Calu3 (cell line): ENCODE measurements around the gene GNRHR. TPM values are rescaled to one million over a fixed set of nuclear protein-coding genes. Genes with fewer than 3 reads are reported as not detected.

Experiments used
- BruUV-seq: library from RNA; stranded (reverse); fragments of 400-500 nt; replicated peaks from 2 replicates; lab custom pipeline; 2021; lab: Mats Ljungman, UMichigan
- CTCF ChIA-PET: fragments of 300-600 bp; sonication (Branson Sonifier 250); formaldehyde crosslinking; loops from one replicate; lab custom pipeline; 2022; ENCODE audit warnings: antibody characterized with exemption; lab: Charles Lee
- DNase-seq: peaks from one replicate; pipeline ENCODE4 v3.0.0; 2022
- H3K27ac Mint-ChIP-seq: one replicate; pipeline ENCODE4 v1.8.0; 2022; ENCODE audit warnings: mixed read lengths; ENCODE audit not compliant: unreplicated experiment
- H3K27me3 Mint-ChIP-seq: one replicate; pipeline ENCODE4 v1.8.0; 2022; ENCODE audit warnings: mixed read lengths; ENCODE audit not compliant: unreplicated experiment
- H3K36me3 Mint-ChIP-seq: one replicate; pipeline ENCODE4 v1.8.0; 2022; ENCODE audit warnings: mild to moderate bottlenecking, moderate library complexity, mixed read lengths; ENCODE audit not compliant: insufficient read depth, unreplicated experiment
- H3K4me1 Mint-ChIP-seq: one replicate; pipeline ENCODE4 v1.8.0; 2022; ENCODE audit warnings: mild to moderate bottlenecking, low read depth, mixed read lengths; ENCODE audit not compliant: unreplicated experiment
- H3K4me3 Mint-ChIP-seq: one replicate; pipeline ENCODE4 v1.8.0; 2022; ENCODE audit warnings: mild to moderate bottlenecking, low read depth, moderate library complexity, mixed read lengths; ENCODE audit not compliant: unreplicated experiment
- H3K9me3 Mint-ChIP-seq: one replicate; pipeline ENCODE4 v1.8.0; 2022; ENCODE audit warnings: low read depth, mixed read lengths; ENCODE audit not compliant: unreplicated experiment
- intact Hi-C: fragments of 100-400 bp; cut with micrococcal nuclease; formaldehyde crosslinking; loops from one replicate; pipeline ENCODE4 v1.10.0; 2022; ENCODE audit not compliant: unreplicated experiment
- total RNA-seq: library from RNA; stranded (reverse); gene quantifications from 2 replicates; pipeline ENCODE4 v1.2.3, GENCODE V29; 2022
- TF ChIP-seq, protein P1 (sequence below): fragments of 200-600 bp; IDR thresholded peaks from one replicate; pipeline ENCODE4 v1.8.0; 2022; ENCODE audit warnings: antibody characterized with exemption; ENCODE audit not compliant: unreplicated experiment

Gene GNRHR
- total RNA-seq, 1 experiment from 2014 or later = not detected

- Mint-ChIP-seq H3K27me3 (no peaks in the 10 kb centered on the region), H3K9me3 (no peaks in the 10 kb centered on the region), H3K27ac (no peak overlapping the region), H3K36me3 (peaks cover 9% of the 10 kb centered on the region), H3K4me1 (peaks cover 12% of the 10 kb centered on the region), H3K4me3 (no peak overlapping the region)
- intact Hi-C loops = no loop called here
- CTCF ChIA-PET = no interaction called here
- BruUV-seq = no TSS peak
- TF ChIP-seq, protein P1, sequence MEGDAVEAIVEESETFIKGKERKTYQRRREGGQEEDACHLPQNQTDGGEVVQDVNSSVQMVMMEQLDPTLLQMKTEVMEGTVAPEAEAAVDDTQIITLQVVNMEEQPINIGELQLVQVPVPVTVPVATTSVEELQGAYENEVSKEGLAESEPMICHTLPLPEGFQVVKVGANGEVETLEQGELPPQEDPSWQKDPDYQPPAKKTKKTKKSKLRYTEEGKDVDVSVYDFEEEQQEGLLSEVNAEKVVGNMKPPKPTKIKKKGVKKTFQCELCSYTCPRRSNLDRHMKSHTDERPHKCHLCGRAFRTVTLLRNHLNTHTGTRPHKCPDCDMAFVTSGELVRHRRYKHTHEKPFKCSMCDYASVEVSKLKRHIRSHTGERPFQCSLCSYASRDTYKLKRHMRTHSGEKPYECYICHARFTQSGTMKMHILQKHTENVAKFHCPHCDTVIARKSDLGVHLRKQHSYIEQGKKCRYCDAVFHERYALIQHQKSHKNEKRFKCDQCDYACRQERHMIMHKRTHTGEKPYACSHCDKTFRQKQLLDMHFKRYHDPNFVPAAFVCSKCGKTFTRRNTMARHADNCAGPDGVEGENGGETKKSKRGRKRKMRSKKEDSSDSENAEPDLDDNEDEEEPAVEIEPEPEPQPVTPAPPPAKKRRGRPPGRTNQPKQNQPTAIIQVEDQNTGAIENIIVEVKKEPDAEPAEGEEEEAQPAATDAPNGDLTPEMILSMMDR = no peak
- no peak for DNase-seq
Observed at GRCh38 chr4:67694662-67695061, 59.5 kb downstream of the GNRHR start.

GRCh38 chr4:67691328-67691727, 62.9 kb downstream of the GNRHR start:
- intact Hi-C loops = no loop called here
- no peaks in the 10 kb centered on the region for H3K9me3 Mint-ChIP-seq
- BruUV-seq = no TSS peak
- no peaks in the 10 kb centered on the region for H3K4me1 Mint-ChIP-seq
- H3K27ac Mint-ChIP-seq = no peak overlapping the region
- CTCF ChIA-PET = no interaction called here
- no peak for DNase-seq
- no peak overlapping the region for H3K4me3 Mint-ChIP-seq
- no peaks in the 10 kb centered on the region for H3K27me3 Mint-ChIP-seq
- H3K36me3 Mint-ChIP-seq = no peaks in the 10 kb centered on the region
- TF ChIP-seq, protein P1 = no peak

Other genes with a start within 250 kb of the GNRHR start
- gene CENPC, start 208.9 kb downstream of the GNRHR start, total RNA-seq = 10.7 and 12.9 TPM in 2 replicates
- gene STAP1, start 195.7 kb downstream of the GNRHR start, total RNA-seq = not detected in 2 replicates
- gene UBA6, start 53.2 kb downstream of the GNRHR start, total RNA-seq = 66.1 and 70.7 TPM in 2 replicates
- not detected in 2 replicates for gene TMPRSS11D, start 129.6 kb upstream of the GNRHR start, total RNA-seq
- not detected in 2 replicates for gene TMPRSS11A, start 209.1 kb upstream of the GNRHR start, total RNA-seq